Tibial nerve (tissue), 4 donors: ENCODE results near the gene SDCBP2.

Source experiments
- EP300 ChIP-seq, 2 donors: sonication (generic); formaldehyde crosslinking; IDR thresholded peaks; one replicate each; pipeline ENCODE4 v1.6.1; 2017; ENCODE audit warnings: antibody characterized with exemption in 2 of 2, mild to moderate bottlenecking in 1 of 2
- POLR2A ChIP-seq, 2 donors: fragments of 450-650 bp; IDR thresholded peaks; one replicate each; pipeline ENCODE4 v1.6.1; 2017; ENCODE audit warnings: antibody characterized with exemption in 2 of 2, mild to moderate bottlenecking in 2 of 2, moderate library complexity in 2 of 2
- TF ChIP-seq, protein P1 (sequence below), 5 experiments: fragments of 200-600 bp in 3 of 5; fragments of 450-650 bp in 2 of 5; sonication (generic) in 3 of 5; IDR thresholded peaks; one replicate each; pipeline ENCODE4 v1.5.1; 2016 to 2019; ENCODE audit warnings: antibody characterized with exemption in 5 of 5, mild to moderate bottlenecking in 3 of 5, moderate library complexity in 2 of 5

DNA sequence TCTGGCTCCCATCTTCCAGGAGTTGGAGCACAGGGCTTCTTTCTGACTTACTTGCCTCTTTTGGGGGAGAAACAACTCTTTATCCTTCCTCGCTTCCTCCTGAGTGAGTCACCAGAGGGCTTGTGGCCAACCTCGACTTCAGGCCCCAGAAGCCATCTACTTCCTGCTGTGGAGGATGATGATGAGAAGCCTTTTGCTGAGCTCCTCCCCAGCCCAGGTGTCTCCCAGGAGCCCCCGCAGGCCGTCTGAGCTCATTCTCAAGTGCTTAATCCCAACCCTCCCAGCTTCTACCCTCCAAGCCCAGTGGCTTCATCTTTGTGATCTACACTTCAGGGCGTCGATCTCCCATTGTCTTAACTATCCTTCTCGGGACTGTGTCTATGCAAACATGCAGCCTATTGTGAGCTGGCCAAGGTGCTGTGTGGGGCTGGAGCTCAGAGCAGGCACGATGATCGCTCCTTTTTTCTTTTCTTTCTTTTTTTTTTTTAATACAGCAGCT is 27.9 kb downstream of the SDCBP2 start:
- no peak for TF ChIP-seq POLR2A (IDR thresholded peaks at IDR 0.05)
- TF ChIP-seq, protein P1, sequence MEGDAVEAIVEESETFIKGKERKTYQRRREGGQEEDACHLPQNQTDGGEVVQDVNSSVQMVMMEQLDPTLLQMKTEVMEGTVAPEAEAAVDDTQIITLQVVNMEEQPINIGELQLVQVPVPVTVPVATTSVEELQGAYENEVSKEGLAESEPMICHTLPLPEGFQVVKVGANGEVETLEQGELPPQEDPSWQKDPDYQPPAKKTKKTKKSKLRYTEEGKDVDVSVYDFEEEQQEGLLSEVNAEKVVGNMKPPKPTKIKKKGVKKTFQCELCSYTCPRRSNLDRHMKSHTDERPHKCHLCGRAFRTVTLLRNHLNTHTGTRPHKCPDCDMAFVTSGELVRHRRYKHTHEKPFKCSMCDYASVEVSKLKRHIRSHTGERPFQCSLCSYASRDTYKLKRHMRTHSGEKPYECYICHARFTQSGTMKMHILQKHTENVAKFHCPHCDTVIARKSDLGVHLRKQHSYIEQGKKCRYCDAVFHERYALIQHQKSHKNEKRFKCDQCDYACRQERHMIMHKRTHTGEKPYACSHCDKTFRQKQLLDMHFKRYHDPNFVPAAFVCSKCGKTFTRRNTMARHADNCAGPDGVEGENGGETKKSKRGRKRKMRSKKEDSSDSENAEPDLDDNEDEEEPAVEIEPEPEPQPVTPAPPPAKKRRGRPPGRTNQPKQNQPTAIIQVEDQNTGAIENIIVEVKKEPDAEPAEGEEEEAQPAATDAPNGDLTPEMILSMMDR (IDR thresholded peaks at IDR 0.05): no peak
- no peak for TF ChIP-seq EP300 (IDR thresholded peaks at IDR 0.05)
